Measurements from ENCODE around the gene DTWD2.
"Not testable (repeated sequence)": the region's sequence is repeated elsewhere in the genome, so short reads cannot be mapped to it uniquely, and the experiment has no call there.

Gene DTWD2

DNA sequence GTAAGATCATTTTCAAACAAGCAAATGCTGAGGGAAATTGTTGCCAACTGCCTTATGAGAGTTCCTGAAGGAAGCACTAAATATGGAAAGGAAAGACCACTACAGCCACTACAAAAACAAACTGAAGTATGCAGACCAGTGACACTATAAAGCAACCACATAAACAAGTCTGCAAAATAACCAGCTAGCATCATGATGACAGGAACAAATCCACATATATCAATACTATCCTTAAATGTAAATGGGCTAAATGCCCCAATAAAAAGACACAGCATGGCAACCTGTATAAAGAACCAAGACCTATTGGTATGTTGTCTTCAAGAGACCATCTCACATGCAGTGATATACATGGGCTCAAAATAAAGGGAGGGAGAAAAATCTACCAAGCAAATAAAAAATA is 113.2 kb downstream of the DTWD2 start:
- no peak for DNase-seq (ENCODE audit: low read depth in 2 of 2)

DNA sequence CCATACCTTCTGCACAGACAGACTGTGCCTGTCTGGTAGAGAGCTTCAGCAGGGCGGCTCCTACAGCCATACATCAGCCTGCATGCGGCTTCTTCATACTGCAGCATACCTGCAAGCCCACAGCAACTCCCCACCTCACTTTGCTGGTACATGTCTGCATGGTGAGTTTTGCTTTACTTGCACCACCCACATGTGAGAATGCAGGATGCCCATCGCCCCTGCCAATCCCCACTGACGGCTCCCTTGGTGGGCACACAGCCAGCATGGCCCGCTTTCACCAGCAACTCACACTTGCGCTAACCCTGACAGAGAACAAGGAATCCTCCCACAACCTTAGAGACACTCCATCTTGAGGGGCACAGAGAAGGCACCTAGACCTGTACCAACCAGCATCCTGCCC is 114.9 kb downstream of the DTWD2 start:
- no peak for DNase-seq (ENCODE audit: low read depth in 2 of 2)

DNA sequence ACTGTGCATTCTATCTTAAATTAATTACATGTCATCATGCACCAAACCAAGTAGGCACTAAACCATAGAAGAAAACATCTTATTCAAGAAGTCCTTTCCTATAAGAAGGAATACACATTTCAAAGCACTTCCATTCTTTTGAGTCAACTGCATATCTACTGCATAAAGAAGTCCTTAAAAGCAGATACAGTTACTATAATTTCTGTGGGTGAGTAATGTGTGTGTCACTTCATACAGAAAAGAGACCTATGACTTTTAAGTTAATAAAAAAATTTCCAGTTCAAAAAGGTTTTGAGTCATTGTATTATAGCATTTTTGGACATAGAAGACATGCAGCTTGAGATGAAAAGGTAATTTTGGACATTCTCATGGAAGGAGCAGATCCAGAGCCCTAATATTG is 125.0 kb downstream of the DTWD2 start:
- no peak for DNase-seq (ENCODE audit: low read depth in 2 of 2)

DNA sequence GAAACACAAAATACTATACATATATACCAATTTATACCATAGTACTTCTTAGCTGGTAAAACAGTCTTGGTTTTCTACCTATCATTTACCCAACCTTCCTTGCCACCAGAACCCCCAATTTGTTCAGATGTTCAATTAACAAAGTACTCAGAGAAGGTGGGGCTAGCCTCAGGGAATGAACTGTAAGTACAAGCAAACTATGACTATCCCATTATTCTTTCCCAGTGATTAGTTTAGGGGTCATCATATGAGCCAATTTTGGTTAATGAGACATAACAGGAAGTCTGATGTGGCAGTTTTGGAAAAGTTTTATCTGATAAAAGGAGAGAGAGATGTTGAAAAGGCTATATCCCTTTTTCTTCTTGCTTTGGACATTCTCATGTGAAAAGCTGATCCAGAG is 125.8 kb downstream of the DTWD2 start:
- DNase-seq (ENCODE audit: low read depth in 2 of 2): no peak

DNA sequence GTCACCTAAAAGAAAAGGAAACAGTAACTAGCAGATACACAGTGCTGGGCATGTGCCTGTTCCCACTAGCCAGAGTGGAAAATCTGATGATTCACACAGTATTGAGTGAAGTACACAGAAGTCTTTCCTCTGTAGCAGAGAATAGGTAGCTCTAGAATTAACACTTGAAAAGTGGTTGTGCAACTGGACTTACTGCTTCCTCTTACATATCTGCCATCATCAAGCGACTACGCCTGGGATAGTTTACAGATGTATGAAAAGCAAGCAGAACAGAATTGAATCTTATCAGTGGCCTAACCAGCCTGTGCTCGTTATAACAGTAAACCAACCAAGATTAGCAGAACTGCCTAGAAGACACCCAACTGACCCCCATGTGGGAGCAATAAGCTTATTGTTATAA is 130.6 kb downstream of the DTWD2 start:
- DNase-seq (ENCODE audit: low read depth in 2 of 2): no peak

DNA sequence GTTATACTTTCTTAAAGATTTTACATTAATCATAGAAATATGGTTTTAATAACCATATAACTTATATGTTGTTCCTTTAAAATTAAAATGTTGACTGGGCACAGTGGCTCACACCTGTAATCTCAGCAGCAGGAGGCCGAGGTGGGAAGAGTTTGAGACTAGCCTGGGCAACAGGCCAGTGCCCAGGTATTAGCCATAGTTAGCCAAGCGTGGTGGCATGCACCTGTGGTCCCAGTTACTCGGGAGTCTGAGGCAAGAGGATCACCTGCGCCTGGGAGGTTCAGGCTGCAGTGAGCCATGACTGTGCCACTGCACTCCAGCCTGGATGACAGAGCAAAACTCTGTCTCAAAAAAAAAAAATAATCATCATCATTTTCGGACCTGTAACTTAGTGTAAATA is 133.5 kb downstream of the DTWD2 start:
- DNase-seq (ENCODE audit: low read depth in 2 of 2): no peak

DNA sequence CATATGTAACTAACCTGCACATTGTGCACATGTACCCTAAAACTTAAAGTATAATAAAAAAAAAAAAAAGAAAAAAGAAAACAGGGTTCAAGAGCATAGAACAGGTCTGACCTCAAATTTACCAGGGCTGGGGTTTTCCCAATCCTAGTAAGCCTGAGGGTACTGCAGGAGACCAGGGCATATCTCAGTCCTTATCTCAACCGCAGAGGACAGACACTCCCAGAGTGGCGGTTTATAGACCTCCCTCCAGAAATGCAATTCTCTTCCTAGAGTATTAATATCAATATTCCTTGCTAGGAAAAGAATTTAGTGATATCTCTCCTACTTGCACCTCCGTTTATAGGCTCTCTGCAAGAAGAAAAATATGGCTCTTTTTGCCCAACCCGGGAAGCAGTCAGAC is 136.6 kb downstream of the DTWD2 start:
- not testable (repeated sequence) for DNase-seq (ENCODE audit: low read depth in 2 of 2)

DNA sequence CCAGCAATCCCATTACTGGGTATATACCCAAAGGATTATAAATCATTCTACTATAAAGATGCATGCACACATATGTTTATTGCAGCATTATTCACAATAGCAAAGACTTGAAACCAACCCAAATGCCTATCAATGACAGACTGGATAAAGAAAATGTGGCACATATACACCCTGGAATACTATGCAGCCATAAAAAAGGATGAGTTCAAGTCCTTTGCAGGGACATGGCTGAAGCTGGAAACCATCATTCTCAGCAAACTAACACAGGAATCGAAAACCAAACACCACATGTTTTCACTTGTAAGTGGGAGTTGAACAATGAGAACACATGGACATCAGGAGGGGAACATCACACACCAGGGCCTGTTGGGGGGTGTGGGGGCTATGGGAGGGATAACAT is 138.8 kb downstream of the DTWD2 start:
- DNase-seq (ENCODE audit: low read depth in 2 of 2): not testable (repeated sequence)

DNA sequence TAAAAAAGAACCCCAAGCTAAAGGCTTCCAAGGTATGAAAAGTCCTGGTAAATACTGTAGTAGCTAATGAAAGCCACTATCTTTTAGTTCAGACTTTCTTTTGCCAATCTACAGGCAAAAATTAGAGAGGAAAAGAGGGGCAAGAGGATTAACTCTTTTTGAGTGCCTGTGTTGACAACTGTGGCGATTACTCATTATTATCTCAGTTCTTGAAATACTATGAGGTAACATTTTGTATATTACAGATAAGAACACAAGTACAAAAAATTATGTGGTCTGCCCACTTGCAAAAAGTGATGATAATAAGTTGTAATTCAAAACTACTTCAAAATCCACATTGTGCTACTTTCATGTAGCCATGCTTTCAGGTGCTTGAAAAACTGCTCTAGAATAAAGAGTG is 144.0 kb downstream of the DTWD2 start:
- no peak for DNase-seq (ENCODE audit: low read depth in 2 of 2)

DNA sequence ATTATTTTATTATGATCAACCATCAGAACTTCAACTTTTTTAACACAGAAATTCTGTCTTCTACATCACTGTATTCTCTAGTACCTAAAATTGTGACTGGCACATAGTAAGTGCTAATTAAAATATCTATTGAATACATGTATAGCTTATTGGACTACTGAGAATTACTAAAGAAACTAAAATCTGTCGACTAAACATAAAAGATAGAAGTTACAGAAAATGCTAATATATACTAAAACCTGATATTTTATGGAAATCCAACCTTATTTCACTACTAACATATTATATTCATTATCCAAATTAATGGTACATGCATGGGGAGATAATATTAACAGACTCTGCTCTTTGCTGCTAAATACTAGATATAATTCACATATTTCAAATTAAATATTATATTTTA is 153.6 kb downstream of the DTWD2 start:
- DNase-seq (ENCODE audit: low read depth in 2 of 2): no peak

DNA sequence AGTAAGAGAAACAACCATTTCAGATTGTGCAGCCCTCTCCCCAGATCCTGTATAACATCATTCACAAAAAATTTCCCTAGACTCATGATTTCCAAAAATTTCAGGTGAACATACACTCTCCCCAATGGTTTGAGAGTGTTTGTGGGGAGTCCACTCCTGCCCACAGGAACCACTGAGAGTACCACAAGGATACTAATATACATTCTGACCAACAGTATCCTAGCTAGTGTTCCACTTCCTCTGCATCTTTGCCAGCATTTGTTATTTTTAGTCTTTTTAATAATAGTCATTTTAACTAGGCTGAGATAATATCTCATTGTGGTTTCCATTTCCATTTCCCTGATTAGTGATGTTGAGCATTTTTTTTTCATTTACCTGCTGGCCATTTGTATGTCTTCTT is 155.4 kb downstream of the DTWD2 start:
- no peak for DNase-seq (ENCODE audit: low read depth in 2 of 2)

DNA sequence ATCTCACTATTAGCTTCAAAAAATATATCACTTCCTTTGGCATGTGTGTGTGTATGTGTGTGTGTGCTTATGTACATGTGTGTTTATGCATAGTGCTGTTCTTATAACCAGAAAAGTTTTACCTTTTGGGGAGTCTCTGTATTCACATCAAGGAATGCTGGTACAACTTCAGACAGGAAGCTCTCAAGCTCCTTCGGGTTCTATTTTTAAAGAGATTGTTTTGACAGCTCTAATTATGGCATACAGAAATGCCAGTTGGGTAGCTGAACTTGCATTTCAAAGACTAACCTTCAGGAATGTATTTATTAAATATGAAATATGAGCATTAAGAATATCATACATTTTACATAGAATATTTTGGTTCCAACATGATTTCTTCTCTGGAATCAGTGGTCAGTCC is 163.1 kb downstream of the DTWD2 start:
- no peak for DNase-seq (ENCODE audit: low read depth in 2 of 2)

DNA sequence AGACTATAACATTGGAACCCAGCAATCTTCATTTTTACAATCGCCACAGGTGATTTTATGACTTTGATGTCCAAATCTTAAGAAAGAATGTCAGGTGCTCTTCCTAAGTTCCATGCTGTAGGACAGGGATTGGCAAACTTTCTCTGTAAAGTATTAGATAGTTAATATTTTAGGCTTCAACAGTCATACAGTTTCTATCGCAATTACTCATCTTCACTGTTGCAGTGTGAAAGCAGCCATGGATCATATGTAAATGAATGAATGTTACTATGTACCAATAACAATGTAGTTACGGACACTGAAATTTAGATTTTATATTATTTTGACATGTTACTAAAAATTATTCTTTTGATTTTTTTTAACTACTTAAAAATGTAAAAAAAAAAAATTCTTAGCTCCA is 169.7 kb downstream of the DTWD2 start:
- no peak for DNase-seq (ENCODE audit: low read depth in 2 of 2)

DNA sequence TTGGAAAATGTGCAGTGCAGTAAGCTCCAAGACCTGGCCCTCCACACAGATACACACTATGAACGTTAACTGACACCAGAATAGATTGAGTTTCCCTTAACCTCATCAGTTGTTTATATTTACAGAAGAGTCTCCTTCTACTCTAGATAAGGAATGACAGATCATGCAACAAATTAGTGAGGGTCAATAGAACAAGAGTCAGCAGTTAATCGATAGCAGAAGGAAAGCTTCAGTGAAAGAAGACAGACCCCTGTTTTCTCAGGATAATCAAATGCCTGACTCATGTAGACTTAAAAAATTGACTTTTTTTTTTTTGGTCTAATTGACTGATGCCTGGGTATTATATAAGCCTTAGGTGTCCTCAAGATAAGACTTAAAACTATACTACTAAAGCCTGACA is 179.9 kb downstream of the DTWD2 start:
- no peak for DNase-seq (ENCODE audit: low read depth in 2 of 2)

DNA sequence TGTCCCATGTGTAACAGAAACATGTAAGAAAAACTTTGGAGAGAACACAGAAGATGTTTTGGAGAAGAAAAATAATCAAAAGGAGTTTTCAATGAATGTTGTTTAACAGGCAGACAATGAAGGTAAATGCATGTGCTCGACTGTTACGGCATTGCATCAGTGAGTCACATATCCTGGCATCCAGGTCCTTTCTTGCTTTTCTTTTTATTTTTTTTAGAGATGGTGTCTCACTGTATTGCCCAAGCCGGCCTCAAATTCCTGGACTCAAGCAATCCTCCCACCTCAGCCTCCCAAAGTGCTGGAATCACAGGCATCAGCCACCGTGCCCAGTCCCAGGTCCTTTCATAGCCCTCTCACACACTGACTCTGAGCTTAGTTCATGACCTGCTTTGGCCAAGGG is 181.8 kb downstream of the DTWD2 start:
- no peak for DNase-seq (ENCODE audit: low read depth in 2 of 2)

DNA sequence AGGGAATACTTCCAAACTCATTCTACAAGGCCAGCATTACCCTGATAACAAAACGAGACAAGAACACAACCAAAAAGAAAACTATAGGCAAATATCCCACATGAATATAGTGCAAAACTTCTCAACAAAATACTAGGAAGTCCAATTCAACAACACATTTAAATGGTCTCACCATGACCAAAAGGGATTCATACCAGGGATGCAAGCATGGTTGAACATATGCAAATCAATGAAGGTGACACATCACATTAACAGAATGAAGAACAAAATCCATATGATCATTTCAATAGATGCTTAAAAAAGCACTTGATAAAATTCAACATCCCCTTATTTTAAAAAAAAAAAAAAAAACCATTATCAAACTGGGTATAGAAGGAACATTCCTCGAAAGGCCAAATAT is 186.0 kb downstream of the DTWD2 start:
- no peak for DNase-seq (ENCODE audit: low read depth in 2 of 2)

DNA sequence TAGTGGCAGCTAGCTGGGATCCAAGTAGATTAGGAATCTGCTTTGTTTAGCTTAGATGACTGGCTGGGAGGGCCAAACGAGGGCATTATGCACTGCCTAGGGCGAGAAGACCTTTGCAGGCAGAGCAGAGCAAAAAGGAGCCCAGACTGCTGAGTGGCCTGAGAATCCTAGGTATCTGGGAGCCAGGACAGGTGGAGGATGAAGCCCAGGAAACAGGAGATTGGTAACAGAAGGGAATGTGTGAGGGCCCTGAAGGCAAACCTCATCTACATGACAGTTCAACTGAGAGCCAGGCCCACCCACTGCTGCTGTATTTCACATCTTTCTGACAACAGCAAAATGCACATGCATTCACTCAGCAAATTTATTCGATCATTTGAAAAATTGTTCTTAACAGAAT is 192.3 kb downstream of the DTWD2 start:
- DNase-seq (ENCODE audit: low read depth in 2 of 2): no peak

DNA sequence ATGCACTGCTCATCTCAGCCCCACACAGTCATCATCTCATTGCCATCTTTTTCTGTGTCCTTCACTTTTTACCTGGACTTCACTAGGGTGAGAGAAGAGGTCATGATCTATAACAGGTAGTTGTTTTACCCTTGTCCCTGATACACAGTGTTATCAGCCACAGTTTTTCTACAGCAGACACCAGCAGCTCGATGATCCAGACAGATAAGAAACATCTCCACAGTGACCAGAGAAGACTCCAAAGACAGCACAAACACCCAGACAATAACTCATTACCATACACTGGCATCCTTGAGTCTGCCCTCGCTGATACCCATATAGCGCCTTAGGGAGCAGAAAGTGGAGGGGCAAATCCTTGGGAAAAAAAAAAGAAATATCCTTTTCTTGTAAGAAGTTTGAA is 194.1 kb downstream of the DTWD2 start:
- no peak for DNase-seq (ENCODE audit: low read depth in 2 of 2)

DNA sequence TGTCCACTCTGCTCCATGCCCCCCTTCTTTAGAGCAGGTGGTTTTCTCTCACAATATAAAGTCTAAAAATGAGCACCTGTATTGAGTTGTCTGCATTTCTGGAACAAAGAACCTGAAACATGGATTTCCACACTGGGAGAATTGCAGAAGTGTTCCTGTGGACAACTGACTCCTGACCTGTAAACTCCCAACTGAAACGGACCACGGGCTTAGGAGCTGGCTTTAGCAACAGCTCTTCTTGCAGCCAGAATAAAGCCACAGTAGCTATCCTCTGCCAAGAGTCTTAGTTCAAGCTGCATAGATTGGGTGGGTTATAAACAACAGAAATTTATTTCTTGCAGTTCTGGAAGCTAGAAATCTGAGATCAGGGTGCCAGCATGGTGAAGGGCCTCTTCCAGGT is 194.7 kb downstream of the DTWD2 start:
- DNase-seq (ENCODE audit: low read depth in 2 of 2): no peak

DNA sequence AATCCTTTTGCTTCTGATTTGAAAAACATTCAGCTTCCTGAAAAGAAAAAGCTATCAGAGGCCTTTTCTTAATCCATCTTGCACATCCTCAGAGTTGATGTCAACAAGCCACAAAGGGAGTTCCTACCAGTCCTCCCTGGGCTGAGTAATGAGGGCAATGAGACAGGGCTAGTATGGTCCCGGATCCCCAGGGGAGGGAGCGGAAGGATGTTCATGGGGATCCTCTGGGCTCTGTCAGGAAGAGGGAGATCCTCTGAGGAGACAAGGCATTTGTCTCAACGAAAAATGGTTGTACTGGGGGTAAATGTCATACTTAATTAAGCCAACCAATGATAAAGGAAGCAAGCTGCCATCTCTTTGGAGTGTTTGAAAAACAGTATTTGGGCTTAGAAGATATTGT is 195.3 kb downstream of the DTWD2 start:
- DNase-seq (ENCODE audit: low read depth in 2 of 2): no peak

DNA sequence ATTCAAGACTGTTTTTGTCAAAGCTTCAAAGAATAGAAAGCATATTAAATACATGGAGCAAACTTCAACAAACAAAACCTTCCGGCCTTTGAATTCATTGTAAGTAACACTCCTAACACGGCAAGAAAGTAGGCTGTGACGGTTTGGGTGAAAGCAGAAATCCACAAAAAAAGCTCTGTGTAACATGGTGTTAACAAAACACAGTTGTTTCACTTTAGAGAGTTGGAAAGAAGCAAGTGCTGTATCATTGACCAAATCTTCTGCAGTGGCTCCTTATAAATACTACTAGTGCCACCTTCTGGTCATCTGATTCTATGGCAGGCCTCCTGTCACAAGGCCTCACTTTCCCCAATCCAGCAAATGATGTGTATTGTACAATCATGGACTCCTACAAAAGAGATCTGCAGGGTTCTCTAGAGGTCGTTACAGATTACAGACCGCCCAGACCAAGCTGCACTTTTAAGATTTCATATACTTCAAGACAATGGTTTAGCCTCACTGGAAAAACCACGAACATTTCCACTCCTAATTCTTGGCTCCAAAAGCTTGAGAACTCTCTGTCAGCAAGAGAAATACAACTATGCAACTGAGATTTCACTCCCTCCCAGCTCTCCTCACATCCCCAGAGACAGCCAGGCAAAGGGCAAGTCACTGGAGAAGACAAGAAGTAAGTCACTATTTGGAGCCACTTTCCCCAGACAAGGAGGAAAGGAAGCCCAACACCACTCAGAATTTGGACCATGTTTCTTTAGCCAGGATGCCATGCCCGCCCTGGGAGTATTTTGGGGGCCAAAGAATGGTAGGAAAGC is 196.2 kb downstream of the DTWD2 start:
- peak in 1 of 2 donors; percentile 4 for DNase-seq (ENCODE audit: low read depth in 2 of 2)

DNA sequence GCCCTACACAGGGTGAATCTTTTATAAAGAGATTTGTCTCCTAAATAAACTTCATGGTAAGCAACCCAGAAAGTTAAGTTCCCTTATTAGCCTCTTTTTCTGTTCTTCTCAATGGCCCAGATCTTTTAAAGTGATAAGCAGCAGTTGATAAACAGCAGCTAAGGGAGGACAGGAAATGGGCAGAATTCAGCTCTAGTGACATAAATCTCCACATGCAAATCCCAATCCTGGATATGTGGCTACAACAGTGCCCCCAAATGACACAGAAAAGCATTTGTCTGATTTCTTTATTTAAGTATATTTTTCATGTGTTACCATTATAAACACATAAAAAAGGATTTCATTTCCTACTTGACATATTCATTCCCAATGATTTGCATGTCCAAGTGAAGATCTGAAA is 199.0 kb downstream of the DTWD2 start:
- DNase-seq (ENCODE audit: low read depth in 2 of 2): no peak

DNA sequence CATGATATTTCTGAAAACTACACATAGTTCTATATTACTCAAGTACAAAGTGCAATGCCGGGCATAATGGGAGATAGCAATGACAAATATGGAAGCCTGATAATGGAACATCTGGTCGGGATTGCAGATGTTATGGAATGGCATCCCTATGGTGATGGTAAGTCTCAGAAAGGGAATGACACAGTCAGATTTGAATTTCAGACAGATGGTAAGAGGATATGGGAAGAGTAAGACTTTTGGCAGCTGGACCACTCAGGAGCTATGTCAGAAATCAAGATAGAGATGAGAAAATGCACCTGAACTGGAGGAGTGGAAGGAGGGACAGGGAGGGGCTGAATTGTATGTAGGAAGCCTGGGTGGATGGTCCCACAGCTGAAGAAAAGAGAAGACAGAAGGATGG is 200.0 kb downstream of the DTWD2 start:
- no peak for DNase-seq (ENCODE audit: low read depth in 2 of 2)

Measured in activated CD4-positive, alpha-beta T cell treated with anti-CD3 and anti-CD28 coated beads for 24 hours (primary cell).